ENCODE data around the gene CDK2AP2.

DNA sequence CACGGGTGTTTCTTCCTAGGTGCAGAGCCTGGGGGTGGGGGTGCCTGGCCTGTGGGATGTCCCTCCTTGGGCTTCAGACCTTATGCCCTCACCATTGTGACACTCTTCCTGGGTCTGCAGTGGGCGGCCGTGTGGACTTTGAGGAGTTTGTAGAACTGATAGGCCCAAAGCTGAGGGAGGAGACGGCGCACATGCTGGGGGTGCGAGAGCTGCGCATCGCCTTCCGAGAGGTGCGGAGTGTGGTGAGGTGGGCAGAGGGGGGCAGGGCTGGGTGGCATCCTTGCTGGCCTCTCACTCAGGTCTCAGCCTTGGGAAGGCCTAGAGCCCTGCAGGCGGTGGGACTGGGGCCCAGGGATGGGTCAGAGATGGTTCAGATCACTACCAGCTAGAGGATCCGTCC is 50.5 kb downstream of the CDK2AP2 start:
- TF ChIP-seq BHLHE40 (IDR thresholded peaks at IDR 0.05; ENCODE audit: borderline replicate concordance) (no peak), ZNF384 (IDR thresholded peaks at IDR 0.05) (no peak)

Measured in HEK293T (cell line).